Measurements from ENCODE around the gene KRTAP10-12. TPM values are rescaled to one million over a fixed set of nuclear protein-coding genes. Genes with fewer than 3 reads are reported as not detected.

KRTAP10-12 gene
- polyA plus RNA-seq, 1 experiment: not detected

- CTCF ChIA-PET: no interaction called here
- peaks cover 14% of the 10 kb centered on the region for H3K27me3 ChIP-seq (ENCODE audit: control insufficient read depth, insufficient read depth, low read length)
Measured at GRCh38 chr21:44718093-44718492, 21.1 kb downstream of the KRTAP10-12 start.

DNA sequence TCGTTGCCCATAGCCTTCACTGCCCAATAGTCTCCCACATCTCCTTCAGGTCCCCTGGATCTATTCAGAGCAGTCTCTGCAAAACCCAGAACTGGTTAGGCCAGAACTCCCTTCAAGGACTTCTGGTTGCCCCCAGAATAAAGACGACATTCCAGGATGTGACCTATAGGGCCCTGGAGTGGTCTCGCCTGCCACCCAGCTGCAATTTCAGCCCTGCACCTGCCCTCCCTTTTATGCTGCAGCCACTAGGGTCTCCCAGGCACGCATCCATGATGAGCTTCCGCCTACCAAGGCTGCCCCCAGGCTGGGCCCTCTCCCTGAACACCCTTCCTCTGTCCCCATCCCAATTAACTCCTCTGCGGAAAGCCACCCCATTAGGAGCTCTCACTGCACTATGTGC, 21.6 kb downstream of the KRTAP10-12 start:
- Histone ChIP-seq H3K27me3 (ENCODE audit: control insufficient read depth, insufficient read depth, low read length) (peaks cover 14% of the 10 kb centered on the region), H3K4me3 (ENCODE audit: low read depth, low read length) (no peak overlapping the region), H3K36me3 (ENCODE audit: control insufficient read depth, insufficient read depth, low read length) (no peaks in the 10 kb centered on the region)
- ChIA-PET CTCF (no interaction called here), POLR2A (no interaction called here)
- TF ChIP-seq CTCF (IDR thresholded peaks at IDR 0.05; ENCODE audit: insufficient read depth, low read depth, low read length): no peak
- no peak for DNase-seq (ENCODE audit: low read depth)

More at GRCh38 chr21:44718093-44718492, 21.1 kb downstream of the KRTAP10-12 start:
- no peaks in the 10 kb centered on the region for H3K36me3 ChIP-seq (ENCODE audit: control insufficient read depth, insufficient read depth, low read length)
- no peak overlapping the region for H3K4me3 ChIP-seq (ENCODE audit: low read depth, low read length)
- DNase-seq (ENCODE audit: low read depth): no peak
- POLR2A ChIA-PET: no interaction called here
- no peak for TF ChIP-seq CTCF (IDR thresholded peaks at IDR 0.05; ENCODE audit: insufficient read depth, low read depth, low read length)

- CTCF ChIA-PET: interaction anchor here (1.1 to 1.7 kb wide), 2 partner anchors 8 to 210 kb away, joined by 3 to 5 read pairs; no protein-coding TSS in a partner anchor
- Histone ChIP-seq H3K27me3 (ENCODE audit: control insufficient read depth, insufficient read depth, low read length) (peaks cover 18% of the 10 kb centered on the region), H3K36me3 (ENCODE audit: control insufficient read depth, insufficient read depth, low read length) (no peaks in the 10 kb centered on the region), H3K4me3 (ENCODE audit: low read depth, low read length) (no peak overlapping the region)
- POLR2A ChIA-PET: no interaction called here
- no peak for DNase-seq (ENCODE audit: low read depth)
- TF ChIP-seq CTCF (IDR thresholded peaks at IDR 0.05; ENCODE audit: insufficient read depth, low read depth, low read length): no peak
Measured at GRCh38 chr21:44720170-44720569, 23.2 kb downstream of the KRTAP10-12 start.

DNA sequence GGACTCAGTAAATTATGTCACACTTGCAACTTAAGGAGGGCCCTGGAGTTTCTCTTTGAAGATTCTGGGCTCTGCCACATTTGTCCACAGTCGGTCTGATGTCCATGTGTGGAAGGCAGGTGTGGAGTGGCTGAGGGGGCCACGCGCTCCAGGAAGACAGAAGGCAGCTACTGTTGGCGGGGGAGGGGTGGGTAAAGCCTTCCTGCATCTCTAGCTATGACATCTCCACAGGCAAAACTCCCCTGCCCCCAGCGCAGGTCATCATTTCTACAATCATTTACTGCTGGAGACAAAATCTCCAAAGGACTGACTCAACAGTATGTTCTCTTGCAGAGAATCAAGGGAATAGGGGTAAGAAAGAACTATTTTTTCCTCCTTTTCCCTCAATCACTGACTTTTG, 25.8 kb downstream of the KRTAP10-12 start:
- Histone ChIP-seq H3K27me3 (ENCODE audit: control insufficient read depth, insufficient read depth, low read length) (peaks cover 14% of the 10 kb centered on the region), H3K36me3 (ENCODE audit: control insufficient read depth, insufficient read depth, low read length) (no peaks in the 10 kb centered on the region)

More for the DNA sequence above, 25.8 kb downstream of the KRTAP10-12 start:
- no peak for DNase-seq (ENCODE audit: low read depth)
- TF ChIP-seq CTCF (IDR thresholded peaks at IDR 0.05; ENCODE audit: insufficient read depth, low read depth, low read length): no peak
- H3K4me3 ChIP-seq (ENCODE audit: low read depth, low read length): no peak overlapping the region
- ChIA-PET CTCF (no interaction called here), POLR2A (no interaction called here)
